IMR-90 (cell line): ENCODE results near the gene ZNF175.

Experiments
- CEBPB ChIP-seq: IDR thresholded peaks from 2 replicates; pipeline ENCODE4 v1.6.1; 2012; ENCODE audit warnings: low read depth, low read length, improper control_type of control experiment
- CHD1 ChIP-seq: IDR thresholded peaks from 2 replicates; pipeline ENCODE4 v1.6.1; 2012; ENCODE audit warnings: low read depth, low read length, improper control_type of control experiment
- ELK1 ChIP-seq: fragments of 150-350 bp; IDR thresholded peaks from 2 replicates; pipeline ENCODE4 v1.6.1; 2016; ENCODE audit warnings: low read depth, mild to moderate bottlenecking, low read length, moderate library complexity, borderline replicate concordance
- FOS ChIP-seq: fragments of 150-350 bp; IDR thresholded peaks from 2 replicates; pipeline ENCODE4 v1.6.1; 2016; ENCODE audit warnings: low read depth, low read length
- MAZ ChIP-seq: IDR thresholded peaks from 2 replicates; pipeline ENCODE4 v1.6.1; 2012; ENCODE audit warnings: low read depth, mild to moderate bottlenecking, low read length, improper control_type of control experiment, moderate library complexity, borderline replicate concordance
- MXI1 ChIP-seq: IDR thresholded peaks from 2 replicates; pipeline ENCODE4 v1.6.1; 2012; ENCODE audit warnings: low read depth, mild to moderate bottlenecking, low read length, moderate library complexity, borderline replicate concordance
- POLR2A ChIP-seq: IDR thresholded peaks from 2 replicates; pipeline ENCODE4 v1.6.1; 2012; ENCODE audit warnings: mild to moderate bottlenecking, low read depth, low read length
- RCOR1 ChIP-seq: IDR thresholded peaks from 2 replicates; pipeline ENCODE4 v1.6.1; 2012; ENCODE audit warnings: mild to moderate bottlenecking, low read length, improper control_type of control experiment; ENCODE audit not compliant: insufficient replicate concordance
- RFX5 ChIP-seq: IDR thresholded peaks from 2 replicates; pipeline ENCODE4 v1.8.0; 2012; ENCODE audit warnings: low read depth, mild to moderate bottlenecking, low read length, moderate library complexity
- SMC3 ChIP-seq: fragments of 150-350 bp; IDR thresholded peaks from 2 replicates; pipeline ENCODE4 v1.6.1; 2016; ENCODE audit warnings: low read depth, mild to moderate bottlenecking, antibody characterized with exemption, low read length, moderate library complexity
- USF2 ChIP-seq: fragments of 150-350 bp; IDR thresholded peaks from 2 replicates; pipeline ENCODE4 v1.6.1; 2017; ENCODE audit warnings: mild to moderate bottlenecking, antibody characterized with exemption, low read length, low read depth
- TF ChIP-seq, protein P1 (sequence below): conservative IDR thresholded peaks from 2 replicates; pipeline ENCODE4 v1.5.1; 2012; ENCODE audit warnings: mild to moderate bottlenecking, low read depth, low read length, improper control_type of control experiment

DNA sequence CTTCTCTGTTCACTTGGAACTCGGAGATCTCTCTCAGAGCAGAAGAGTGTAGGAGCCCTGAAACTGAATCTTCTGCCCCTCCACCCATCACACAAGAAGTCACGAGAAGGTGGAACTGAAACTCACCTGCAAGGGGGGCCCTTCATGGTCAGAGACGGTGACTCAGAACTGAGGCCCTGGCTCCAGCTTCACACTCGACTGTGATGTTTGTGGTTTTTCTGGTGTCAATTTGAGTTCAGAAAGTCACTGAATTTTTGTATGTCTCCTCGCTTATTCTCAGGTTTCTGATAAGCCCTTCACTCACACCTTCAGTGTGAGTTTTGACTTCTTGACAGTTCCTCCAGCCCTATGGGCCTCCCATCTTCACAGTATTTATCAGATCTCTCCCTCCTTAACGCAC, 36.0 kb downstream of the ZNF175 start:
- TF ChIP-seq, protein P1, sequence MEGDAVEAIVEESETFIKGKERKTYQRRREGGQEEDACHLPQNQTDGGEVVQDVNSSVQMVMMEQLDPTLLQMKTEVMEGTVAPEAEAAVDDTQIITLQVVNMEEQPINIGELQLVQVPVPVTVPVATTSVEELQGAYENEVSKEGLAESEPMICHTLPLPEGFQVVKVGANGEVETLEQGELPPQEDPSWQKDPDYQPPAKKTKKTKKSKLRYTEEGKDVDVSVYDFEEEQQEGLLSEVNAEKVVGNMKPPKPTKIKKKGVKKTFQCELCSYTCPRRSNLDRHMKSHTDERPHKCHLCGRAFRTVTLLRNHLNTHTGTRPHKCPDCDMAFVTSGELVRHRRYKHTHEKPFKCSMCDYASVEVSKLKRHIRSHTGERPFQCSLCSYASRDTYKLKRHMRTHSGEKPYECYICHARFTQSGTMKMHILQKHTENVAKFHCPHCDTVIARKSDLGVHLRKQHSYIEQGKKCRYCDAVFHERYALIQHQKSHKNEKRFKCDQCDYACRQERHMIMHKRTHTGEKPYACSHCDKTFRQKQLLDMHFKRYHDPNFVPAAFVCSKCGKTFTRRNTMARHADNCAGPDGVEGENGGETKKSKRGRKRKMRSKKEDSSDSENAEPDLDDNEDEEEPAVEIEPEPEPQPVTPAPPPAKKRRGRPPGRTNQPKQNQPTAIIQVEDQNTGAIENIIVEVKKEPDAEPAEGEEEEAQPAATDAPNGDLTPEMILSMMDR: no peak
- no peak for TF ChIP-seq RCOR1
- no peak for TF ChIP-seq POLR2A
- TF ChIP-seq MXI1: no peak
- no peak for TF ChIP-seq CEBPB
- no peak for TF ChIP-seq ELK1
- TF ChIP-seq RFX5: no peak
- TF ChIP-seq CHD1: no peak
- no peak for TF ChIP-seq FOS
- TF ChIP-seq SMC3: no peak
- TF ChIP-seq MAZ: no peak
- TF ChIP-seq USF2: no peak
